Pancreas (tissue), 10 donors: ENCODE results near the gene TGFB3. TPM values are rescaled to one million over a fixed set of nuclear protein-coding genes. Genes with fewer than 3 reads are reported as not detected.
A peak's percentile ranks its signal among the peaks of the same experiment; 100 is the strongest.

Source experiments
- ATAC-seq, 4 donors: fragments of 200-7000 bp; cut with Tn5 transposase; one replicate each; pipeline versions ENCODE4 v1.8.0 to v1.9.1; 2020; ENCODE audit warnings: mild to moderate bottlenecking in 4 of 4, moderate library complexity in 4 of 4
- DNase-seq, 6 donors: peaks; one replicate each; pipeline ENCODE4 v3.0.0-alpha.2; 2020
- FAIRE-seq: peaks from 2 replicates; lab custom pipeline; 2012; peaks lifted over from hg19 to GRCh38; lab: Jason Lieb, UNC
- H3K27ac ChIP-seq, 4 donors: fragments of 200-600 bp; sonication (generic); 1 replicate in 3 of 4; 2 replicates in 1 of 4; pipeline versions ENCODE4 v1.5.0 to v1.8.0; 2020
- H3K27me3 ChIP-seq, 4 donors: fragments of 200-600 bp; one replicate each; pipeline ENCODE4 v1.8.0; 2021
- H3K36me3 ChIP-seq, 3 donors: fragments of 200-600 bp; sonication (generic) in 1 of 3; one replicate each; pipeline versions ENCODE4 v1.5.0 to v1.8.0; 2020 to 2021
- H3K4me1 ChIP-seq, 3 donors: fragments of 200-600 bp; one replicate each; pipeline ENCODE4 v1.8.0; 2021
- H3K4me3 ChIP-seq, 4 donors: fragments of 200-600 bp; sonication (generic) in 2 of 4; one replicate each; pipeline versions ENCODE4 v1.5.0 to v1.8.0; 2020 to 2021
- H3K9me3 ChIP-seq, 4 donors: fragments of 200-600 bp; one replicate each; pipeline ENCODE4 v1.8.0; 2021
- WGBS, 2 donors: extraction: QIAGEN DNeasy Blood & Tissue Kit; methylation state at CpG; one replicate each; pipeline ENCODE4 v1.1.7; 2013; 5-methylcytosine and 5-hydroxymethylcytosine counted together
- intact Hi-C, 3 donors: fragments of 100-400 bp; cut with DNase I; formaldehyde crosslinking; loops; one replicate each; pipeline versions ENCODE4 v1.11.1 to v1.14.2; 2022
- polyA plus RNA-seq, 2 donors: library from polyadenylated mRNA; stranded (reverse); fragments of 200-250 nt; gene quantifications; one replicate each; pipeline ENCODE4 v1.2.3, GENCODE V29; 2013
- total RNA-seq, 6 donors: library from RNA; stranded (reverse); fragmentation: NEBNext Ultra II Directional in 4 of 6; extraction: Animal tissue kit (Norgen Biotek cat#: 25700) in 4 of 6; gene quantifications; one replicate each; pipeline versions ENCODE4 v1.2.1 to v1.2.4, GENCODE V29; 2021 to 2023
- TF ChIP-seq, protein P1 (sequence below), 4 donors: fragments of 200-600 bp; sonication (generic) in 3 of 4; IDR thresholded peaks; one replicate each; pipeline versions ENCODE4 v1.5.0 to v1.8.0; 2021; ENCODE audit warnings: antibody characterized with exemption in 4 of 4
- donor health status: healthy with polysubstance abuse.
- donor health status: DM: no; HTN: no; CAD: no; lungs with moderate emphysema.
- donor health status: DM: no; HTN: no; CAD: no.
- donor health status: control.
- donor health status: control.
- donor health status: Bipolar disorder and iron deficiency.
- donor health status: DM: yes; HTN: yes; CAD: no.
- donor health status: DM: no; HTN: no; CAD: no.
- donor health status: DM: no; HTN: no; CAD: no.
- donor health status: DM: yes; HTN: yes; CAD: no.

Gene TGFB3
- total and polyA plus RNA-seq, 8 donors = 11.6 to 57.2 (median 31.6) TPM

DNA sequence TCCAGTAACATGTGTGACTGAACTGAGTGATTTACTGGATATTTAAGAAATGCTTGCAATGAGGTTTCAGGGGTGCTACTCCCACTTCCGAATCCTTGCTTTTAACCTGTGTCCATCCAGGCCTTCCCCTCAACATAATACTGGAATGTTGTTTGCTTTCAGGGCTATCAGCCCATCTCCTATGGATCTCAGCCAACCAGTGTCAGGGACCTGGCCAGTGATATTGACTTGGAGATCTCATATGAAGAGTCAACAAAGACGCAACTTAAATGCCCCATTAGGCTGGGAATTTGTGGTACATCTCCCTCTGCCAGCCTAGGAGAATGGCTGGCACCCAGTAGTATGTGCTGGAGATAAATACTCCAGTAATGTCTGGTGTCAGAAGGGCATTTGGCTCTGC lies 2.9 kb upstream of the TGFB3 start:
- intact Hi-C loops = loop anchor here in 2 of 3 donors (5.0 kb wide), 1 partner anchor 277 kb away; no protein-coding TSS in a partner anchor
- peak overlapping the region in 3 of 4 donors; percentile 16 to 57 (median 22) for H3K27ac ChIP-seq

DNA sequence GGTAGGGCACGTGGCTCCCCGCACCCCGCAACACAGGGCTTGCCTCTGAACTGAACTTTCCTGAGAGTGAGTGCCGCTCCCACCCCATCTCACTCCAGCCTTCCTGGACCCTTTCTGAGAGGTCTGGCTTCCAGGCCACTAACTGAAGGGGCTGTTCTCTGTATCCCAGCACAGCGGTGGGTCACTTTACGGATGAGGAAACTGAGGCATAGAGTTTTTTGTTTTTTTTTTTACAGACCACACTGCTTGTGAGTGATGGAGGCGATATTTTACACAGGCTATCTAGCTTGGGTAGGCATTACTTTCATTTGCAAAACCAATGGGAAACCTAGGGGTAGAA lies 1.2 kb upstream of the TGFB3 start:
- no peaks in the 10 kb centered on the region for H3K9me3 ChIP-seq
- intact Hi-C loops = loop anchor here in 2 of 3 donors (5.0 kb wide), 1 partner anchor 276 kb away; no protein-coding TSS in a partner anchor
- TF ChIP-seq, protein P1, sequence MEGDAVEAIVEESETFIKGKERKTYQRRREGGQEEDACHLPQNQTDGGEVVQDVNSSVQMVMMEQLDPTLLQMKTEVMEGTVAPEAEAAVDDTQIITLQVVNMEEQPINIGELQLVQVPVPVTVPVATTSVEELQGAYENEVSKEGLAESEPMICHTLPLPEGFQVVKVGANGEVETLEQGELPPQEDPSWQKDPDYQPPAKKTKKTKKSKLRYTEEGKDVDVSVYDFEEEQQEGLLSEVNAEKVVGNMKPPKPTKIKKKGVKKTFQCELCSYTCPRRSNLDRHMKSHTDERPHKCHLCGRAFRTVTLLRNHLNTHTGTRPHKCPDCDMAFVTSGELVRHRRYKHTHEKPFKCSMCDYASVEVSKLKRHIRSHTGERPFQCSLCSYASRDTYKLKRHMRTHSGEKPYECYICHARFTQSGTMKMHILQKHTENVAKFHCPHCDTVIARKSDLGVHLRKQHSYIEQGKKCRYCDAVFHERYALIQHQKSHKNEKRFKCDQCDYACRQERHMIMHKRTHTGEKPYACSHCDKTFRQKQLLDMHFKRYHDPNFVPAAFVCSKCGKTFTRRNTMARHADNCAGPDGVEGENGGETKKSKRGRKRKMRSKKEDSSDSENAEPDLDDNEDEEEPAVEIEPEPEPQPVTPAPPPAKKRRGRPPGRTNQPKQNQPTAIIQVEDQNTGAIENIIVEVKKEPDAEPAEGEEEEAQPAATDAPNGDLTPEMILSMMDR (IDR thresholded peaks at IDR 0.05) = no peak
- H3K4me1 ChIP-seq = peaks cover 15 to 33% (median 23%) of the 10 kb centered on the region in 3 donors
- no peaks in the 10 kb centered on the region for H3K36me3 ChIP-seq
- DNase-seq = no peak
- no peaks in the 10 kb centered on the region for H3K27me3 ChIP-seq
- WGBS, 2 donors = 41 to 45% methylated on average over 7 of the region's 7 CpGs
- peak overlapping the region; percentile 42 to 80 (median 64) for H3K4me3 ChIP-seq
- no peak for FAIRE-seq
- peak overlapping the region; percentile 95 to 99 (median 98) for H3K27ac ChIP-seq
- no peak for ATAC-seq

More for the DNA sequence above, 2.9 kb upstream of the TGFB3 start:
- Histone ChIP-seq H3K36me3 (no peaks in the 10 kb centered on the region), H3K4me1 (peaks cover 15 to 24% (median 22%) of the 10 kb centered on the region in 3 donors), H3K4me3 (no peak overlapping the region), H3K9me3 (no peaks in the 10 kb centered on the region), H3K27me3 (no peaks in the 10 kb centered on the region)
- WGBS, 2 donors = 12 to 19% methylated on average over 2 of the region's 2 CpGs
- TF ChIP-seq, protein P1 (IDR thresholded peaks at IDR 0.05) = no peak
- FAIRE-seq = no peak
- no peak for ATAC-seq
- DNase-seq = no peak

DNA sequence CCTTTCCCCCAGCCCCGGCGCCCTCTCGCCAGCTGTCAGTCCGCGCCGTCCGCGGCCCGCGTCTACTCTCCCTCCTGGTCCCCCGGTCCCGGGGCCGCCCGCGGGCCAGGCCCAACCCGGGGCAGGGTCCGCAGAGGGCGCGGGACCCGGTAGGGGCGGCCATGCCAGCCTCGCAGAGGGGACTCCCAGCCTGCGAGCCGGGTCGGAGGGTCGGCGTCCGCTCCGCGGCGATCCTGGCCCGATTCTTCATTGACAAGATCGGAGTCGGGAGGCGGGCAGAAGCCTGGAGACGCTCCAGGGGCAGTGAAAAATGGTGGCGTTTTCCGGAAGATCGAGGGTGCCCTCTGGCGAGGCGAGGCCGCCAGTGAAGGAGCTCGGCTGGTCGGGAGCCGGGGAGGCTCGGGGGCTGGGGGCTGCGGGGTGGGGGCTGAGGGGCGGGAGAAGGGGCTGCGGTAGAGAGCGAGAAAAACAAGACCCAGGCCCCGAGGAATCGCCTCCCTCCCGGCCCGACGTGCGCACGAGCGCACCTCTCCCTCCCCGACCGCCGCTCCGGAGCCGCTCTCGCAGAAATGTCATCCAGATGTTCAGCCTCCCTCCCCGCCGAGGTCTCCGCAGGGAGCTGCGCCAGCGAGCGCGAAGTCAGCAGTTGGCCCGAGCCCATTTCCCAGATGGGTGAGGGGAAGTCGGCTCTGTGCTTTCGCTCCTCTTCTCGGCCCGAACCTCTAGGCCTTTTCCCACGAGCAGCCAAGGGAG lies 647 bp upstream of the TGFB3 start:
- DNase-seq (peak; percentile 79 to 93 (median 89)), FAIRE-seq (no peak), ATAC-seq (peak; percentile 70 to 81 (median 75))
- intact Hi-C loops = loop anchor here in 2 of 3 donors (5.0 kb wide), 1 partner anchor 275 kb away; no protein-coding TSS in a partner anchor
- TF ChIP-seq, protein P1 (IDR thresholded peaks at IDR 0.05) = peak; percentile 45 to 58 (median 48)
- no peaks in the 10 kb centered on the region for H3K9me3 ChIP-seq
- peak overlapping the region; percentile 95 to 99 (median 98) for H3K27ac ChIP-seq
- H3K4me3 ChIP-seq = peak overlapping the region; percentile 42 to 80 (median 64)
- H3K27me3 ChIP-seq = no peaks in the 10 kb centered on the region
- H3K36me3 ChIP-seq = no peaks in the 10 kb centered on the region
- peaks cover 15 to 38% (median 28%) of the 10 kb centered on the region in 3 donors for H3K4me1 ChIP-seq
- 0 to 1% methylated on average over 60 to 77 of the region's 77 CpGs for WGBS, 2 donors

DNA sequence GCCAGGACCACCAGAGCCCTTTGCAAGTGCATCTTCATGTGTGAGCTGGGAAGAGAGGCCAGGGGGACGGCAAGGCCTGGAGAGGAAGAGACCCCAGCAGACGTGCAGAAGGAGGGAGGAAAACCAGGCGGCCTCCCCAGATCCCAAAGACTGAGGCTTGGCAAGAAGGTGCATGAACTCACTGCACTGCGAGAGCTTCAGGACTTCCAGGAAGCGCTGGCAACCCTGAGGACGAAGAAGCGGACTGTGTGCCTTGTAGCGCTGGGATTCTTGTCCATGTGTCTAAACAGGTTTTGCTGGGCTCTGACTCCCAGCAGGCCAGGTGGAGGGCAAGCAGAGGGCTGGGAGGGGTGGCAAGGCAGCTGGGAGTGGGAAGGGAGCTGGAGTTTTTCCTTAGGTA lies 939 bp downstream of the TGFB3 start:
- 19 to 28% methylated on average over 8 of the region's 8 CpGs for WGBS, 2 donors
- ATAC-seq = peak; percentile 6 to 14 (median 14)
- FAIRE-seq = no peak

More for the DNA sequence above, 939 bp downstream of the TGFB3 start:
- Histone ChIP-seq H3K4me1 (peaks cover 15 to 39% (median 31%) of the 10 kb centered on the region in 3 donors), H3K9me3 (no peaks in the 10 kb centered on the region), H3K27ac (peak overlapping the region in 3 of 4 donors; percentile 97 to 99 (median 99)), H3K27me3 (no peaks in the 10 kb centered on the region), H3K4me3 (peak overlapping the region in 3 of 4 donors; percentile 58 to 80 (median 69)), H3K36me3 (no peaks in the 10 kb centered on the region)
- peak; percentile 41 to 73 (median 56) for DNase-seq
- intact Hi-C loops = loop anchor here in 2 of 3 donors (5.0 kb wide), 1 partner anchor 274 kb away; no protein-coding TSS in a partner anchor
- TF ChIP-seq, protein P1 (IDR thresholded peaks at IDR 0.05) = no peak
